UCSD-AML1 (cell line): ENCODE measurements around the gene VIT.

Experiments used
- DNase-seq: peaks from one replicate; lab custom pipeline; 2025; ENCODE audit not compliant: unreplicated experiment; lab: John Stamatoyannopoulos, UW

Gene VIT

DNA sequence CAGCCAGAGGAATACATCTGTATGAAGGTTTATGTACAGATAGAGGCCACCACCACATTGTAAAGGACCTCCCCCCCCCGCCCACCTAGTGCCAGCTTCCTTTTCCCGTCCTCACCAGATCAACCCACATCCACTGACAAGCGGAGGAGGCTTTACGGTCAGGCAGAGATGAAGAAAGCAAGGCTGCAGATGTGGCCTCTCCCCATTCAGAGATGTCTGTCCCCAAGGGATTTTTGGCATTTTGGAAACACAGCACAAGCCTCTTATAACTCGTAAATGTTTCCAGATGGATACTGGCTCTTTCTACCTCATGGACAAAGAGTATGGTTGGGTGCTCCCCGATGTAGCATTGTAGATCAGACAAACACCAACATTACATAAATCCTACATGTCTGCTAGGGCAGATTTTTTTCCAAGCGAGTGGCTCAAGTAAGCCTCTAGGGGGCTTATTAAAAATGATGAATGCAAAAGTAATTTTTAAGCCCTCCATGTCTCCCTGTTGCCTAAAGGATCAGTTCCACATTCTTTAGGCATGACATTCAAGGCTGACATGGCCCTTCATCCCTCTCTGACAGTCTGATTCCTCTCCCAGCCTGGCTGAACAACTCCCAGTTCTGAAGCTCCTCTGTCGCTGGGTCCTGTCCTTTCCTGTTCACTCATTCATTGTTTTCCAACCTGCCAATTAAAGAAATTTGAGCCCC, 11.7 kb downstream of the VIT start:
- DNase-seq = no peak

- DNase-seq = no peak
Observed at GRCh38 chr2:36710858-36711515, 14.5 kb downstream of the VIT start.

DNA sequence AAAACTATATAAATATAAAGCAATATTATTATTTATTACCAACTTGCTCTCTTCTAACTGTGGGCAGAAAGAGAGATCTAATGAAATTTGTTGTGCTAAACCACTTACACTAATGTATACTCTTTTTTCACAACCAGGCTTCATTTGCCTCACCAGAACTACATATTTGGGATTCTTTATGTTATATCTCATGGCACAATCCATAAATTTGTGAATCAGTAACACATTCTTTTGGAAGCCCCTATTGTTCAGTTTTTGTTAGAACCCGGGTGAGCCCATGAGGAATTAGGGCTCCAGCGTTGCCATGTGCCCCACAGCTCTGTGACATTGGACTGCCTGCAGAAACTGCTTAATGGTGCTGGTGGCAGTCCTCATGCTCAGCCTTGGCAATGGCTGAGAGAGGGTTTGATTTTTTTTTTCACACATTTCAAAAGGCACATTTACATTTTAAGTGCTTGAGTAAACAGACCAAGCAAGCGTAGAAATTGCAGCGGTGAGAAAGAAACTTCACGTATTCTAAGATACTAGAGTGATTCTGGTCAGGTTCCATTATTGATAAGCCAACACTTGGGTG, 15.3 kb downstream of the VIT start:
- no peak for DNase-seq

DNA sequence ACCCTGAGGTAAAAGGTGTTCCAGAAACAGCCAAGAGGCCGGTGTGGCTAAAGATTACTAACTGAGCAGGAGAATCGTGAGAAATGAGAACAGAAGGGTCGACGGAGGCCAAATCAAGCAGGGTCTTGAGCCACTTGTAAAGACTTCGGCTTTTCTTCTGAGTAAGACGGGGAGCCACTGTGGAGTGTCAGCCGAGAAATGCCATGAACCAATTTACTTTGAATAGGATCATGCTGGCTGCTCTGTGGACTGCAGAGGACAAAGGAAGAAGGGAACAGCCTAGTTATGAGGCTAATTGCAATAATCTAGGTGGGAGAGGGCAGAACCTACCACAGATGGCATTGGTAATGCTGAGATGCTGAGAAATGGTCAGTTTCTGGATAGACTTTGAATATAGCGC, 16.8 kb downstream of the VIT start:
- DNase-seq = no peak

DNA sequence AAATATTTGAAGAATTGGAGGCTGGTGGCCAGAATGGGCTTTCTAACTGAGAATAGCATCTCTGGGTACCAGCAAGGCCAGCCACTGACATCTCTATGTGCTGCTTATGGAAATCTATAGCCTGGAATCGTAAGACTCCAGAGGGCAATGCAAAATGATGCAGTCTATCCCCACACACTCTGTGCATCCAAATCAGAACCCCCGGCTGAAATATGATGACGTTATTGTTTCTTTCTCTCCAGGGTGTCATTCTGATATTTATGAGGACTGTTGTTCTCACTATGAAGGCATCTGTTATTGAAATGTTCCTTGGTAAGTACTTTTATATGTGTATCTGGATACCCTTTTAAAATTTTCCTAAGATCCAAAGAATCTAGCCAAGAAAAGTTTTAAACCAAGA, 19.6 kb downstream of the VIT start:
- no peak for DNase-seq

GRCh38 chr2:36717603-36718266, 21.2 kb downstream of the VIT start:
- no peak for DNase-seq

GRCh38 chr2:36727550-36727949, 31.0 kb downstream of the VIT start:
- DNase-seq = no peak

DNA sequence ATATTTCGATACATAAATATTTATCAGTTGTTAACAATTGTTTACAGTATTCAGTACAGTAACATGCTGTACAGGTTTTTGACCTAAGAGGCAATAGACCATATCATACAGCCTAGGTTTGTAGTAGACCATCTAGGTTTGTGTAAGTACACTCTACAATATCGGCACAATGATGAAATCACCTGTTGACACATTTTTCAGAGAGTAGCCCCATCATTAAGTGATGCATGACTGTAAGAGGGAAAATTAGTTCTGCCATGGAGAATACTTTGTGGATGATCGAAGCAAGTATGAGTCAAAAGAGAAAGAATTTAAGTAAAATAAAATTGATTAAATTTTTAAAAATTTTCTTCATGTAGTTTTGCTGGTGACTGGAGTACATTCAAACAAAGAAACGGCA, 32.6 kb downstream of the VIT start:
- DNase-seq = no peak

- no peak for DNase-seq
Observed at GRCh38 chr2:36731941-36732672, 35.6 kb downstream of the VIT start.

GRCh38 chr2:36732673-36733036, 36.1 kb downstream of the VIT start:
- no peak for DNase-seq

- DNase-seq = no peak
Observed at GRCh38 chr2:36733215-36733614, 36.7 kb downstream of the VIT start.

GRCh38 chr2:36734304-36734703, 37.8 kb downstream of the VIT start:
- no peak for DNase-seq

GRCh38 chr2:36737131-36737750, 40.7 kb downstream of the VIT start:
- DNase-seq = no peak

GRCh38 chr2:36740061-36740460, 43.6 kb downstream of the VIT start:
- no peak for DNase-seq

- no peak for DNase-seq
Observed at GRCh38 chr2:36741188-36741837, 44.8 kb downstream of the VIT start.

- no peak for DNase-seq
Observed at GRCh38 chr2:36743954-36744353, 47.4 kb downstream of the VIT start.

DNA sequence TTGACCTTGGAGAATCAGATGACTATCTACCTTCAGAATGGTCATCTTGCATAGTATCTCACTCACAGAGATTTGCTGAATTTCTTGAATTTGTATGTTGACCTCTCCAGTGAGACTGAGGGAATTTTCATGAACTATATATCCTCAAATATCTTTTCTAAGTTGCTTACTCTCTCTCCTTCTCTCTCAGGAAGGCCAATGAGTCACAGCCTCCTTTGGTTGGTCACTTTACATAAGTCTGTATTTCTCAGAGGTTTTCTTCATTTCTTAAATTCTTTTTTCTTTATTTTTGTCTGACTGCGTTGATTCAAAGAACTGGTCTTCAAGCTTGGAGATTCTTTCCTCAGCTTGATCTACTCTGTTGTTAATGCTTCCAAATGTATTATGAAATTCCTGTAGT, 51.7 kb downstream of the VIT start:
- DNase-seq = no peak

- DNase-seq = no peak
Observed at GRCh38 chr2:36750101-36750500, 53.6 kb downstream of the VIT start.

- no peak for DNase-seq
Observed at GRCh38 chr2:36753706-36754221, 57.3 kb downstream of the VIT start.

DNA sequence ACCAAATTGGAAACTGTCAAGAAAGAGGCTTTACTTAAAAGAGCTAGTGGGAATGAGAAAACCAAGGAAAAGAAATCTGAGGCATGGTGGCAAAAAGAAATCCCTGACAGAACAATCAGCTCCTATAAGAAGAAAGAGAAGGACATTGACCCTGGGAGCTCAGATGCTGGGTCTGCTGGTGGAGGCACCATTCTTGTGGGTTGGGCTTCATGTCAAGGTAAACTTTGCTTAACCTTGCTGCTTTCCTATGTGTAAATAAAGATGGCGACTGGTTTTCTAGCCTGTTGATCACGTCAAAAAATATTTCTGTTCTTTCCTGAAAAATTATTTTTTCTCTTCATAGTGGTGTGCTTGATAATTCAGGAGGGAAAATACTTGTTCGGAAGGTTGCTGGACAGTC, 58.1 kb downstream of the VIT start:
- DNase-seq = no peak
